Activated CD8-positive, alpha-beta memory T cell treated with anti-CD3 and anti-CD28 coated beads, Interleukin-2, amount 50 U/mL, for 1 hour (primary cell): Measurements from ENCODE around the gene ZP1.
A peak's percentile ranks its signal among the peaks of the same experiment; 100 is the strongest.

Experiments
- DNase-seq: peaks from one replicate; pipeline ENCODE4 v3.0.0-alpha.2; 2020; ENCODE audit errors: extremely low read depth

Gene ZP1

DNA sequence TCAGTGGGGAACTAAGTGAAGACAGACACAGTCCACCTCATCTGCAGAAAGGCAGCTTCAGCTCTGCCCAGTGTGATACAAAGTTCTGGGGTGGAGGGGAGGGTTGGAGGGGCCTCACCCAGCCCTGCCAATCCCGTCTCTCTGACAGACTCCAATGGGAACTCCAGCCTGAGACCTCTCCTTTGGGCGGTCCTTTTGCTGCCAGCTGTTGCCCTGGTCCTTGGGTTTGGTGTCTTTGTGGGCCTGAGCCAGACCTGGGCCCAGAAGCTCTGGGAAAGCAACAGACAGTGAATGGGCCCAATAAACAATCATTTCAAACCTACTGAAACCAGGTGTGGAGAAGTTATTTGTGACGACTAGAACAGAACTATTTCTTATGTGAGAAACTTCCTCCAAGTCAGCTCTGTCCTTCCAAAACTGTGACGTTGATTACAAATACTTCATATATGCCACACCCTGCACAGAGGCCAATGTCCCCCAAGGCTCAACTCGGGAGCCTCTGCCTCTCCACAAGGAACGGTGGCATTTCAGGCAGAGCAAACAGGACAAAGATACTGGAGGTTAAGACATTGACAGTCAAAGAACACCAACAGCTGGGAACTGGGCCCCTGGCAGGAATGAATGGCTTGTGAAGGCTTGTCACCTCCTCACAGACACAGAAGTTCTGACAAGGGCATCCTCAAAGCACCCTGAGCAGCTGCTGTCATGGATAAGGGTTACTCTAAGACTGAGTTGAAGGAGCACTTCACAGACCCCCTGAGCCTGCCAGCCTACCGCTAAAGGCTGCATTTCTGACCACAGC, 8.2 kb downstream of the ZP1 start:
- DNase-seq: no peak

DNA sequence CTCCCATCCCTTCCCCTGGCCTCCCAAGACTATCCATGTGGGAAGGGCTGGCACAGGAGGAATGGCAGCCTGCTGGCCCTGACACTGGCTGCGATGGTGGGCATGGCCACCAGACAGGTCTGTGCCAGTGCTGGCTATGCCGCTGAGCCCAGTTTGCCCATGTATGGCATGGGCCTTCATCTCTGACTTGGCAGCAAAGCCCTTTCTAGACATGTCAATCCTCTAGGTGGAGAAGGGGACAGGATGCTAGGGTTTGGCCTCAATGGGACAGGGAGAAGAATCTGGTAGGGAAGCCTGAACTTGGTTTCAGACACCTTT, 8.8 kb downstream of the ZP1 start:
- DNase-seq: no peak

DNA sequence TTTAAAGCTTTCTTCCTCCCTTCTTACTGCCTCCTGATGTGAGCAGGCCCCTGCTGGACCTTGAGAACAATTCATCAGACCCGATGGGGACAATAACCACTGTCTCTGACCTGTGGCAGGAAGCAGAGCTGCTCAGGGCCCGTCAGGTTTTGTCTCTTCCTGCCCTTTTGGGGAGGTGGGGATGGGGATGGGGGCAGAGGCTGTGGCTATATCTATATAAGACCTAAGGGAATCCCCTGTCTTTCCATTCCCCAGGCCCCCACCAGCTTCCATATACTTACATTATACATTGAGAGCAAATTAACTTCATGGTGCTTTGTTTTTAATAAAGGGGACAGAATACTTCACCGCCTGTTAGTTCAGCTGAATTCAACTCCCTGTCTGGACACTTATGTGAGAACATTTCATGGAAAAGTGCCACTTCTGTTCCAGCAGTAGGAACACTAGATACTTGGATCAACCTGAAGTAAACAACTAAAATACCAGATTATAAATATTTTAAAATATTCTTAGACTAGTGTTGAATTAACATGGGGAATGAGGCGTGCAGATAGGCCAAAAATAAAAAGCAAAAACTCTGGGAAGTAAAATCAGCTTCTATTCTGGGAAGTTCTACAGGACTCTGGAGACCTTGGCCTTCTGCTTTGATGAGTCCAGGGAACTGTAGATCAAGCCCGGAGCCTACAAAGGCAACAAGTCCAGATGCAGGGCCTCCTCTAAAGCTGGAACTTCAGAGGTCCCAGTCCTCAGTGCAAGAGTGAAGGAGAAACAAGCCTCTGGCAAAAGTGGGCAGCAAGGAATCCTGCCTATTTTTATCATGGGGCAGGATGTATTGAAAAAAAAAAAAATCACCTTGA, 11.1 kb downstream of the ZP1 start:
- no peak for DNase-seq

DNA sequence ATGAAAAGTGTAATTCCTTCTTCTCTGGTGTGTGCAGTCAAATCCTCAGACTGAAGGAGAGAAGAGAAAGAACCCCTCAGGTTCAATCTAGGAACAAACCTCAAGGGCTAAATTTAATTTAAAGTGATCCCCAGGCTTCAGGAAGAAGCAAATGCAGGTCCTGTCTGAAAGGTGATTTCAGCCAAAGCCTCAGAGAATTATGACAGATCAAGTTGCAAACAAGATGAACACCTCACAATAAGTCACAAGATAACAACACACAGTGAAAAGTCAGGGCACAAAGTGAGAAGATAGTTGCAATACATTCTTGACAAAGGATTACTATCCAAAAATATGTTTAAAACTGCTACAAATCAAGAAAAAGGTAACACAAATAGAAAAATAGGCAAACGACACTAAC, 11.8 kb downstream of the ZP1 start:
- DNase-seq: no peak

DNA sequence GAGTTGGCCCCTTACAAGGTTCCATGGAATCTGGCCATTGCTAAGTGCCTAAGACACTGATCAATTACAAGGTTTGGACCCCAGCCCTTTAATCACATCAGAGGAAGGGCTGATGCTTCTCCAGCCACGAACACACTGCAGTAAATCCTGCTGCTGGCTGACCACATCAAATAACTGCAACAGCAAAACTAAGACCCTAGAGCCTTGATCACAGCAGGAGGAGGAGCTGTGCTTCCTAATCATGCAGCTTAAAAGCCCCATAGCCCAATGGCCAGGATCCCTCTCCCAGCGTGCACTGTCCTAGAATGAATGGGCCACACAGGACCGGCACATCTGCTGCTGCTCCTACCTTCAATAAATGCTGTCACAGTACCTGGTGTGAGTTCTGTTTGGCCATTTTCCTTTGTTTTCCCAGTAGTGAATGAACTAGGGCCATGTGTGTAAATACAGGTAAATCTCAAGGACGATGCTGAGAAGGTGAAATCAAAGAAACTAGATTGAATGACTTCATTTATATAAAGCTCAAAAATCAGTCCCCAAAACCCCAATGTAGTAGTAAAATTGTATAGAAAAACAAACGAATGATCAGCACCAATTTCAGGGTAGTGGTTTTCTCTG, 12.7 kb downstream of the ZP1 start:
- no peak for DNase-seq

DNA sequence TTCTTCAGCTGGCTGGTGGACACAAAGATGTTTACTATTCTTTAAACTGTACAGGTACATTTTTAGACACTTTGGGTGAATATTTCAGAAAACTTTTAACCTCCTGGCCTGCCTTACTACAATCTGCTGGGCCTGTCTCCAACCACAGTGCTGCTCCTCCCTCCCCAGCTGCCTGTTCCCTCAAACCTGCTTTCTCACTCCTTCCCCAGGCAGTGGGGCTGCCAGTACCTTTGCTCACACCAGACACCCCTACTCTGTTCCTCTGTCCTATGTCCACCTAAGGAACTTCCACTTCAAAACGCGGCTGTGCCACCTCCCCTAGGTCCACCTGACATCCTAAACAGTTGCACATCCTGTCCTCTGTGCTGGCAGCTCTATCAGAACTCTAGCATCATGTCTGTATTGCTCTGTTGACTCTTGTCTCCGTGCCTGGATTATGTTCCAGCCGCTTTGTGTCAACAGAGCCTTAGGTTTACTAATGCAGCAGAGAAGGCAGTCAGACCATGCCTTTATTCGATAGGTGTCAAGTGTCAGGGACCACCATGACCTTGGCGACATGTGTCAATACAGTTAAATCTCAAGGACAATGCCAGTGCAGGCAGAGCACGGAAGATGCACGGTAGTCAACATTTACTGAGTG, 13.4 kb downstream of the ZP1 start:
- DNase-seq: no peak

DNA sequence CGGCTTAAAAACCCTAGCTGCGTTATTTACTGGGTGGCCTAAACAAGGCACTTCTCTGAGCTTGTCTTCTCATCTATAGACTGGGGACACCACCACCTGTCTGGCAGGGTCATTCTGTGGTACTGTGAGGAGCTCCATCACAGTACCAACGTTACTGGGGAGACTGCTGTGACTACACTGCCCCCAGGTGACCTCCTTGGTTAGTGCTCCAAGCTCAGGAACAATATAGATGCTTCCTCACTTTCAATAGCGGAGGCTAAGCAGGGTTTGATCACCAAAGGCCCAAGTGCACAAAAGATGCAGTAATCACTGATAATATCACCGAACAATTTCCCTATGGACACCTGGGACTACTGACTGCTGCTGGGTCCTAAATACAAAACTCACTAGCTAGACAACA, 20.2 kb downstream of the ZP1 start:
- no peak for DNase-seq

DNA sequence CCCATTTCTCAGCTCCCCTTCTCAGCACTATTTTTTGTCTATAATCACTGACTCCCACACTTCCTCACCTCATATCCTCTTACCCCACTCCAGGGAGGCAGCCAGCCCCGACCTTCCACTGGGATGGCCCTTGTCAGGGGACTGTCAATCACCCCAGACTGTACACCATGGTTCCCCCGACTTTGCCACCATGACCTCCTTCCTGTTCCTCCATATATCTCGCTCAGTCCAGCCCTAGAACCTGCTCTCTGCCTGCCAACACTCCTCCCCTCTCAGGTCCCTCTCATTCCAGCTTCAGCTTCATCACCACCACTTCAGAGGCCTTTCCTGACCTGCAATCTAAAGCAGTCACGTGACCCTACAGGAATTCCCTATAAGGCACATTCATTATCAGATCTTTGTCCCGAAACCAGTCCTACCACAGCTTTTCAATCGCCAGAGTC, 22.5 kb downstream of the ZP1 start:
- DNase-seq: no peak

DNA sequence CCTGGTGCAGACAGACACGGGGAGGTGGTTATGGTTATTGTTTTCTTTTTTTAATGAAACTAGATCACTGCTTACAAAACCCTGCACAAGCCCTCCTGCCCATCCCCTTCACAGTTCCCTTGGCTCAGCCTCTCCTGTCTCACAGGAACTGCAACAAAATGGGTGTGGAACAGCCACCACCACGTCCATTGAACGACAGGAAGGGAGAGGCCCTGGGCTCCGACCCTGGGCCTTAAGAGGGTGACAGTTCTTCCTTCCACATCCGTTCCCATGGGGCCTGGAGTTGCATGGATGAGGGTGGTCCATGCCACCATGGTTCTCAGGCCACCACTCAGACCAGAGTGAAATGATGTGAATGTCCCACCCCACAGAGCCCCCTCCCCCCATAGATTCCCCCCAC, 23.4 kb downstream of the ZP1 start:
- DNase-seq: no peak

DNA sequence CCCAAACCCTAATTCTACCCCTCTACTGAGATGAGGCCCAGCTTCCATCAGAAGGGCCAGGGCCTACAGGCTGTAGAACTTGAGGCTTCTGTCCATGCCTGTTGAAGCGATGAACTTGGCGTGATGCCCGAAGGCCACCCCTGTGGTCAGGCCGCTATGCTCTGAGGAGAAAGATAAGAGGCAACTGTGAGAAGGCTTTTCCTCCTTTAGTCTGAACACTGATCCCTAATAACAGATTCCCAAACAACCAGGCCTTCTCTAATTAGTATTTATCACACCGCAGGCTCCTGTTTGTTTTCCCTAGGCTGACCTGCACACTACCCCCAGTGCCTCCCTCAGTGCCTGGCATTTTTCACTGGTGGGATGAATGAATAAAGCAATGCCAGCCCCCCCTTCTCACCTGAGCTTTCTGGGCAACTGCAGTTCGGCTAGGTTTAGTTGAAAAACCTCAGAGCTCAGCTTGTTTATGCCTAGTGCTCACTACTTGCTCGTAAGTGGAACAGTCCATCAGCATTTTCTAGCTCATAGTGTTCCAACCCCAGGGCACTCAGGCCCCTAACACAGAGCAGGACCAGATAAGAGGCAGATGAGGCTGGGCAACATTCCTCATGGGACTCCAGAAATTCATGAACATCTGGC, 23.9 kb downstream of the ZP1 start:
- no peak for DNase-seq

DNA sequence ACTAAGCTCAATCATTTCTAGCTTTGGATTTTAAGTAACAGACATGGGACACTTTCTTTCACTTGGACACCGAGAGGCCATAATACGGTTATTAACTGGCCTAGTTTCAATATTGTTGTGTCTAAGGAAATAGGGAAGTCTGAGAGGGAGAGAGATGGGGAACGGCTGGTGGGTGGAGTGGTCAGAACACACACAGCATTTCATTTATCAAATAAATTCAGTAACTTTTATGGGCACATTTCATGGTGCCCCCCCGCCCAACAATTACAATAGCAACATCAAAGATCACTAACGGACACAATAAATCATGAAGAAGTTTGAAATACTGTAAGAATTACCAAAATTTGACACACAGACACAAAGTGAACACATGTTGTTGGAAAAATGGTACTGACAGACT, 28.3 kb downstream of the ZP1 start:
- DNase-seq: no peak

DNA sequence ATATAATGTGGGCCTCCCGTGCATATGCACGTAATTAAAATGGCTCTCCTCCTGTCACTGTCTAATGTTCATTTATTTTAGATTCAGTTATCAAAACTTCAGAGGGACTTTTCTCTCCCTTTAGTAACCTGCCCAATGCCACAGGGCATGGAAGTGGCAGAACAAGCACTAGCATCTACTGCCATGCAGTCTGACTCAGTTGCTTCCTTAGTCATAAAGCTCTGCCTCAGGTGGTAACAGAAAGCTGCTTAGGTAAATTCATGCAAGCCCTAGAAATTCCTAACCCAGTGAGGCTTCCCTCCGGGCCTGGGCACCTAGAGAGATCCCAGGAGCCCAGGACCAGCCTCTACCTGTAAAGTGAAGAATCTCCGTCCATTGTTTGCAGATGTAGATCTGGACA, 30.2 kb downstream of the ZP1 start:
- no peak for DNase-seq

DNA sequence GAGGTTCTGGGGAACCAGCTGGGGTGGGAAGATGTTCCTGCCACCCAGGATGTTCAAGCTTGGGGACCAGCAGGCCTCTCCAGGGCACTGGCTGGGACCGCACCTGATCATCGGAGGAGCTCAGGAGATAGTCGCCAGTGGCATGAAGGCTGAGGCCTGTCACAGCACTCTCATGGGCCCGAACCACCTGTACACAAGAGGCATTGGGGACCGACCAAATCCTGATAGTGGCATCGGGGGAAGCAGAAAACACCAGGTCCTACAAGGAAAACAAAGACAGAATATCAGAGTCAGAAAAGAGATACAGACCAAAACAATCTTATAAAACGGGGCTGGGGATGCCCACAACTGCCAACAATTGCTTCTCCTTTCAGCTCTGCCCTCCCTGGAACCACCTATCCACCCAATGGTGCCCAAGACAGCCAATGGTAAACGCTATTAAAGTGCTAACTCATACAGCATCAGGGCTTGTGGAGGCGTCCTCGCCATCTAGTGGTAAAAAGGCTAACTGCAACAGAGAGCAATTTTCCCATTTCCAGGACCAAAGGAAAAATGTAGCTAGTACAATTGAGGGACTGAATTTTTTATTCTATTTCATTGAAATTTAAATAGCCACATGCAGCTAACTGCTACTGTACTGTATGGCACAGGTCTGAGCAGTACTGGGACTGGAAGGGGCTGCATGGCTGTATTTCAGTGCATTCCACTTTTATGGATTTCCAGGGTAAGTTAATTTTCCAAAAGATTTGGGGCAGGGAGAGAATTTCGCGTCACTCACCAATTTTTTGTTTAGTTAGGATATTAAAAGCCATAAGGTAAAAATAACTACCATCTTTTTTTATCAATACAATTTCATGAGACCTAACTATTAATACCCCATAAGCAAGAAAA, 31.9 kb downstream of the ZP1 start:
- DNase-seq: no peak

DNA sequence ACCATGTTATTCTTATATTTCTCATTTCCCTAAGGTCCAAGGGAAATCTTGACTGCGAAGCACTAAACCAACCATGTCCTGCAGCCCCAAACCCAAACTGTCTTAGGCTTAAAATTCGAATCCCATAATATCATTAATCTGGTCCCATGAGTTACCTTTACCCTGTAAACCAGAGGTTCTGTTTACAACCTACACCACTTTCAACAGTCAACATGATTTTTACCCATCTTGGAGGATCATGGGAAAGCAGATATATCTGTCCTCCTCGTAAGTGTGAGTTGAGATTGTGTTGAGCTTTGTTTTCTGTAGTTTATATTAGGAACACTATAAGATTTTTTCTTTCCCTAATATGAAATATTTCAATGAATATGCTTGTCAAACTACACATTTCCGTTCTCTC, 32.6 kb downstream of the ZP1 start:
- no peak for DNase-seq

DNA sequence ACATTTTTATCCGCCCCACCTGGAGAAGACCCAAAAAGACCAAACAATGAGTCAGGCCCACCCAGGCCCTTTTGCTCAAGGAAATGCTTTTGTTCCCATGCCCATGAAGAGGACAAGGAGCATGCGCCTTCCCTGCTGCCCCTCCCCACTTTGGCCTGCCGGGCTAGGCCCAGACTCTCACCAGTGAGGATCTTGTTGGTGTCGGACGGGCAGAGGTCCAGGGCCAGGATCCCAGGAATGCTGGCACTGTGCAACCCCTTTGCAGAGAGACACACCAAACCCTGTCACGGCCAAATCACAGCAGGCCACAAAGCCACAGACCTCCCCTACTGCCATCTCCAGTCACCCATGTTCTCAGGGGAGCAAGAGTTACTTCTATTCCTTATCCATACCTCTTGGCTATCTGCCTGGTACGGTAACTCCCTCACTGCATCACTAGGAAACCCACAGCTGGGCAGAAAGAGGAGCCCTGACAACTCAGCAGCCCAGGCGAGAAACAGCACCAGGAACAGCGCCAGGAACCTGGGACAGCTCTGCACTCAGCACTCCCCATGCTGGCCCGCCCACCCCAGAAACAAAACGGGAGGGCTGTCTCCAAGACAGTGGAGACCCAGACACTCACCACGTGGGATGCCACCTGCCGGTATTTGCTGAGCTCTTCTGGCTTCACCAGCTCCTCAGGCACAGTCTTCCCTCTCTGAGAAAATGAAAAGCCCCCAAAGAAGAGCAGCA, 33.5 kb downstream of the ZP1 start:
- no peak for DNase-seq

DNA sequence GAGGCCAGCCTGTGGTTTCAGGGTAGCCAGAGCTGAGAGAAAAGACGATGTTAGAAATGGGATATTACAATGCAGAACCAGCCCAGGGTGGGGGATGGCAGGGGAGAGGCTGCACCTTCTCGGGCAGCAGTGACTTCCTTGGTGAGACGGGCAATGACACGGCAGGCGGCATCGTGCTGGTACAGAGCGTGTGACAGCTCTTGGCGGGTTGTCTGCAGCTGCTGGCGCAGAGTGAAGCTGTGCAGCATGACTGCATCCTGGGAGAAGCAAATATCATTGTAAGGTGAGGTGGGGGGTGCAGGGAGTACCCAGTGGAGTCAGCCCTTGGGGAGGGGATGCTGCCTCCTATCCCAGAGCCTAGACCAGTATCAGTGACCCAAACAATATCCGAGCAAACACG, 35.3 kb downstream of the ZP1 start:
- DNase-seq: no peak

DNA sequence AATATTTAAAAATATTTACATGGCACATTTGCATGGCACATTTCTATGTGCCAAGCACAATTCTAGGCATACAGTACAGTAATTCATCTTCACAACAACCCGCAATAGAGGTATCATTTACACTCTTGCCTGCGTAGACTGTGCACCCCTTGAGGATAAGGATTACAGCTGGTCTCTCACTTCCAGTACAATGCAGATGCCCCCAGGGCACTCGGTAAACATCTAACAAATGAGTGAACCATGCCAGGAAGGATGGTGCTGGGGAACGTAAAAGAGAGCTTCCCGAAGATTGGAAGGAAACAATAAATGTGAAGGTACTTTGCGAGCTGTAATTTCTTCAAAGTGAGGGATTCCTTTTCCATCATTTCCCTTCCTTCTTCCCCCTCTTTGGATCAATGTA, 37.7 kb downstream of the ZP1 start:
- no peak for DNase-seq

DNA sequence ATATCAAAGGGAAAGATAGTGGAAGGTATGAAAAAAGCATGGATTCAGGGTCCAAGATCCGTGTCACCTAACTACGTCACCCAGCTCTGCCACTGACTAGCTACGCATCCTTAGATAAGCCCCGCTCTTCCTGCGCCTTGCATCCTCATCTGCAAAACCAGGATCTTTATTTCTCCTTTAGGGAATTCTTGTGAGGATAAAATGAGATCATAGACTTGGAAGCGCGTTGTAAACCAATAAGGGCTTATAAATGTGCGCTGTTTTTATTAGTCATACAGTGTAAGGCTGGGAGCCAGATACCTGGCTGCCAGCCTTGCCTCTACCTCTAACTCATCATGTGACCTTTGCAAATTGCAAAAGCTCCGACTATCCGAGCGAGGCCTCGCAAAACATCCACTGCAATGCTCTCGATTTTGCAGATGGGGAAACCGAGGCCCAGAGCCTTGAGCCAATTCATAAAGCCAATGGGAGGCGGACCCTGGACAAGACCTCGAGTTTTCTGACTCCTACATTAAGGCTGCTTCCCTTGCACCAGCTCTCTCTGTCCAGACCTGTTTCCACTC, 38.3 kb downstream of the ZP1 start:
- no peak for DNase-seq

DNA sequence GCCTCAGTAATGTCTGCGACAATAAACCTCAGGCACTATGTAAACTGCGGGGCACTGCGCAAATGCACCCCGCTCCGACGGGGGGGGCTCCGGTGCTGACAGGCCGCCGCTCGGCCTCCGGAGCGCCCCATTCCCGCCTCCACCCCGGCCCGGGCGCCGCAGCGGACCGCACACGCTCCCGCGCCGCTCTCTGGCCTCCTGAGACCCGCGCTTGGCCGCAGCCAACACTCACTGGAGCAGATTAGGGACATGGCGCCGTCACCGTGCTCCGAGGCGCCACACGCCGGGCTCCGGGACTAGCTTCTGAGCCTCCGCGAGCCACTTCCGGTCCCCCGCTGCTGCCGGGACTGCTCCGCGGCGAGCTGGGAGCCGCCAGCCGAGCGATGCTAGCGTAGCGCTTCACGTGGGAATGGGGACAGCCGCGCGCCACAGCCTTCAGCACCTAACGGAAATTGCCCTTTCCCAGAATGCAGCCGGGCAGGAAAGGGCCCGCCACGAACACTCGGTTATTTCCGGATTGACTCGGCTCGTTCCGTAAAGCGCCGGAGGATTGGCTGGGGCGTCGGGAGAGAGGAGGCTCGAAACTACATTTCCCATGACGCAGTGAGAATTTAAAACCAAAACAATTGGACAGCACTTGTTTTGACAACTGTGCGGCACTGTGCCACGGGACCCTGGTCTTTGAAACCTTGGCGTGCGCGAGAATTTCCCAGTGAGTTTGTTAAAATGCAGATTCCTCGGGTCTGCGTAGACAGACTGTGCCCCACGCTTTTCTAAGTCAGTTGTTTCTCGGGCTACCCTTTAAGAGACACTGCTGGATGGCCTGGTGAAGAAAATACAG, 39.0 kb downstream of the ZP1 start, which contains the start of gene PRPF19:
TSS of gene PRPF19 (minus strand) at position 454 of the 841 bp plus-strand sequence. CDS start at position 251, 203 bp downstream.
- peak; percentile 90 for DNase-seq
